Stimulated activated CD8-positive, alpha-beta memory T cell treated with anti-CD3 and anti-CD28 coated beads, Interleukin-7, amount 100 ng/mL, for 1 hour (primary cell): ENCODE results near the gene DLL1.

Source experiments
- DNase-seq, 2 donors: peaks; one replicate each; pipeline ENCODE4 v3.0.0-alpha.2; 2020; ENCODE audit warnings: low read depth in 2 of 2

DLL1 gene

GRCh38 chr6:170249817-170250216 lies 41.1 kb downstream of the DLL1 start:
- no peak for DNase-seq

- no peak for DNase-seq
These were observed 41.8 kb downstream of the DLL1 start for GRCh38 chr6:170248861-170249600.

DNA sequence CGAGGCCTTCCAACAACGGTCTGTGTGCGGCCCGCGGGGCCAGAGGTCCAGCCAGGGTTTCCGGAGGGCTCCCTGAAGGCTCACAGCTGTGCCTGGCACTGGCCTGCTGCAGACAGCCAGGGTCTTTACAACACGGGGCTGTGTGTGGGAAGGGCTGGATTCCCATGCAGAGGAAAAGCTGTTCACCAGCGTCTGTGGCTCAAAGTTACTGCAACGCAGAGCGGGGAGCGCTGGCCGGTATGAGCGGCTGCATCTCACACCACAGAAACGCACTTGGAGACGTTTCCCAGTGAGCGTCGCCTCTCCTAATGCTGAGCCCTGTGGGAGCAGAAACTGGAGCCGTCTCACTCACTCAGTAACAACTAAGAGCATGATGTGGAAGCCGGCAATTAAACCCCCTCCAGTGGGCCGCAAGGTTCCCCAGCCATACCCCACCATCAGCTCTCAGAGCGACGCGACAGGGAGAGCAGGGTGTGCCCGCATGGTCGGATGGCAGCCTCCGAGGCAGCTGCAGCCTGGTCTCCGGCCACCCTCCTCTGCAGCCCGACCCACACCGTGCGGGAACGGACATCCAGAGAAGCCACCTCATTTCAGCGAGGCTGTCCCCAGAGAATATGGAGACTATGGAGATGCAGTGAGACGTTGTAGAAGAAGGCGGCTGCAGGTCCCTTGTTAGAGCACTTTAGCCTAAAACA lies 42.6 kb downstream of the DLL1 start:
- DNase-seq: no peak

DNA sequence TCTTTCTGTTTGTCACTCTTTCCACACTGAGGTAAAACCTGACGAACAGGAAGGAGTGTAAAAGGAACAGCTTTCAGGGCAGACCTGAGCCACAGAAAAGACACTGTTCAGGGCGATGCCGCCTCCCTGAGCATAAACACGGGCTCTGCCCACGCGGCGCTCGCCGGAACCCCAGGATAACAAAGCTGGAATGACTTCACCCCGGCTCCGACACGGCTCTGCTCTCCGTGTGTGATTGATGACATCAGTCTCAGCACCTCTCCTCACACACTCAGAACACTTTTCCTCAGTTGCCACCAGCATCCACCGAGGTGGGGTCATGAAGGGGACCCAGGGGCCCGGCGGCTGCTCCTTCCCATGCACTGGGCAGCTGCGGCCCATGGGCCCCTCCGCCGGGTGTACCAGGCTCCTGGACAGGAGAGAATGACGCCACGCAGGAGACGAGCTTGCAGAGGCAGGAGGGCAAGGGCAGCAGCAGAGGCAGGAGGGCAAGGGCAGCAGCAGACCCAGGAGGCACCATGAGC lies 43.6 kb downstream of the DLL1 start:
- DNase-seq: no peak

- DNase-seq: no peak
These were observed 45.3 kb downstream of the DLL1 start for GRCh38 chr6:170245475-170245992.

GRCh38 chr6:170244721-170245474 lies 46.0 kb downstream of the DLL1 start:
- no peak for DNase-seq

GRCh38 chr6:170243791-170244291 lies 47.0 kb downstream of the DLL1 start:
- DNase-seq: no peak

DNA sequence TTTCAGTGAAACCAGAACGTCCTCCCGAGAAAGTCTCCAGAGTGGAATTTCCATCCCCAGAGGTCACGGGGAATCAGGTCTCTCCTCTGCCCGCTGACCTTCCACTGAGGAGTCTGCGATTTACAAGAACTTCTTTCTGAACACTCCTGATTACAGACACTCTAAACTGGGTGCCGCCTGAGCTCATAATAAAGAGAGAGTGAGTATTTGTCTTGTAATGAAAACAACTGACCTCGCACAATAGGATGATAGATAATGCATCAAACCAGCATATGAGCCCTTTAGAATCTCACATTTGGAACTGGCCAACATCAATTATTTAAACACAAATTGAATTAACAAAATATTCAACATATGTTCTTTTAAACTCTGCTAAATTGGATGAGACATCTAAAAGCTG lies 47.5 kb downstream of the DLL1 start:
- DNase-seq: no peak

DNA sequence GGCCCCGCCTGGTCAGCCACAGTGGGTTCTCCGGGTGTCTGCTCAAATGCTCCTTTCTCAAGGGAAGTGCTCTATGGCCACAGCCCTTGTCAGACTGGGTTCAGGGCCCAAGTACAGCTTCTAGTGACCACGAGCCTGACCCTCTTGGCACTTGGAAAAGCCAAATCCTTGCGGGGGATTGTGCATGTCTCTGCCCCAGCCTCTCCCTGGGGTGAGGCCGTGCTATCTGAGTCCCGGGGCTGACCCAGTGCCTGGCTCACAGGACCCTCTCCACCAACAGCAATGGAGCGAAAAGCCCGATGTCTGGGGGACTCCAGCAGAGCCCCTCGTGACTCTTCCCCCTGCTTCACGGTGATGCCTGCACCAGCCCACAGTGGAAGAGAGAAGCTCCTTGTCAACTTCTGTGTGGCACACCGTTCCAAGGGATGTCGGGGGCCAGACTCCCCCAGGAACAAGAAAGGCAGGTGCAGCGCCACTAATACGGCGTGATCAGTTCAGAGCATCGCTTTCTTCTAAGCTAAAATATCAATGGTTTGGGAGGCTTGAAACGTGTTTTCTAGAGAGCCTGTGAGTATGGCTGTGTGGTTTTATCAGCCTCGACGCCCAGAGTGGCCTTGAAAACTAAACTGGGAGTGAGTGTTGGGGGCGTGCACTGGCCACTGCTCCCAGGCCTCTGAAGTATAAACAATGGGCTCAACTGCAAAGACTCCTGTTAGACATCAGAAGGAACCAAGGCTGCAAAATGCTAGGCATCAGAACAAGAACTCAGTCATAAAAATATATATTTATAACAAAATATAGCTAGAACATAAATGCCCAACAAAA lies 51.9 kb downstream of the DLL1 start:
- no peak for DNase-seq

DNA sequence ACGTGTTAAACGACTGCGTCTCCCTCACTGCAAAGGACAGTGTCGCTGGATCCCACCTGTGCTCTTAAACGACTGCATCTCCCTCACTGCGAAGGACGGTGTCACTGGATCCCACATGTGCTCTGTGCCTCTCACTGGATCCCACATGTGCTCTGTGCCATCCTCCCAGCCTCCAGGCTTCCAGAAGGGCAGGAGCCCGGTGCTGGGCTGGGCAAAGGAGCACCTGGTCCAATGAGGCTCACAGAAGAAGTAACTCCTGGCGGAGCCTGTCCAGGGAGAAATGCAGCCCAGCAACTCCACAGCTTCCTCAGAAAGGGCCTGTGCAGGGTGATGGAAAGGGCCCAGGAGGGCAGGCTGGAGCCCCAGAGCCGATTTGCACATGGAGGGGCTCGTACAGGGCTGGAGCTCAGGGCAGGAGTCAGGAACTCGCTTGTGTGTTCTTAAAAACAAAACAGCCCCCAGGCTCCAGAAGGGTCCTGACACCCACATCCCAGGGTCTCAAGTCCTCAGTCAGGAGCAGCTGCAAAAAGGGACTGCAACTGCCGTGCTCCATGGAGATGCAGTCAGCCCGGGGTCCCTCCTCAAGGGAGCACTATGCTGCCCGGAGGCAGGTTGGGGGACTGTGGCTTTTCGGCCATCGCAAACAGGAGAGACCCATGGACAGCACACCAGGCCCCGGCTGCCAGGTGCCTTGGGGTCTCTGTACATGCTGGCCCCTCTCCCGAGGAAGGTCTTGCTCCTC lies 52.7 kb downstream of the DLL1 start:
- no peak for DNase-seq

DNA sequence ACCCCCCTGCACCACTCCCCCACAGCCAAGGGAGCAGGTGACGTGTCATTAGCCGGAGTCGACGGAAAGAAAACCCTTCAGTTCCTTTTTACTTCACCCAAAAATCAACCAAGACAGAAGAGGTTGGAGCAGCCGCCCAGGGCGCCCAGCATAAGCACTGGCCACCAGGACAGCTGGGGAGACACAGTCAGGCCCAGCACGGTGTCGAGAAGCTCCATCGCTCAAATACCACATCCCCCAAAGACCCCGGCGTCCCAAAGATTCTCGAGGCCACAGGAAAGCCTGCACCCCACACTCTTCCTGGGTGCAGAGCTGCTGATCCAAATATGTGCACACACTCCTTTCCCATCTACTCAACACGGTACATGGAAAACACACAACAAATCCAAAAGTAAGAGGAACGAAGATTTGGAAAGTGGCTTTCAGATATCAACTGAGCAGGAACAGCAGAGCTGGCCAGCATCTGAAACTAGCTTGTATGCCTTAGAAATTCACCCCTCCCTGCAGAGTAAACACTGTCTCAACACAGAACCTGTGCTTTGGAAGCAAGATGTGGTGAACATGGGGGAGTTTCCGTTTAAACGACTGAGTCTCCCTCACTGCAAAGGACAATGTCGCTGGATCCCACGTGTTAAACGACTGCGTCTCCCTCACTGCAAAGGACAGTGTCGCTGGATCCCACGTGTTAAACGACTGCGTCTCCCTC lies 54.6 kb downstream of the DLL1 start:
- no peak for DNase-seq

GRCh38 chr6:170235391-170236125 lies 55.3 kb downstream of the DLL1 start:
- DNase-seq: no peak

GRCh38 chr6:170234419-170234818 lies 56.5 kb downstream of the DLL1 start:
- DNase-seq: no peak

DNA sequence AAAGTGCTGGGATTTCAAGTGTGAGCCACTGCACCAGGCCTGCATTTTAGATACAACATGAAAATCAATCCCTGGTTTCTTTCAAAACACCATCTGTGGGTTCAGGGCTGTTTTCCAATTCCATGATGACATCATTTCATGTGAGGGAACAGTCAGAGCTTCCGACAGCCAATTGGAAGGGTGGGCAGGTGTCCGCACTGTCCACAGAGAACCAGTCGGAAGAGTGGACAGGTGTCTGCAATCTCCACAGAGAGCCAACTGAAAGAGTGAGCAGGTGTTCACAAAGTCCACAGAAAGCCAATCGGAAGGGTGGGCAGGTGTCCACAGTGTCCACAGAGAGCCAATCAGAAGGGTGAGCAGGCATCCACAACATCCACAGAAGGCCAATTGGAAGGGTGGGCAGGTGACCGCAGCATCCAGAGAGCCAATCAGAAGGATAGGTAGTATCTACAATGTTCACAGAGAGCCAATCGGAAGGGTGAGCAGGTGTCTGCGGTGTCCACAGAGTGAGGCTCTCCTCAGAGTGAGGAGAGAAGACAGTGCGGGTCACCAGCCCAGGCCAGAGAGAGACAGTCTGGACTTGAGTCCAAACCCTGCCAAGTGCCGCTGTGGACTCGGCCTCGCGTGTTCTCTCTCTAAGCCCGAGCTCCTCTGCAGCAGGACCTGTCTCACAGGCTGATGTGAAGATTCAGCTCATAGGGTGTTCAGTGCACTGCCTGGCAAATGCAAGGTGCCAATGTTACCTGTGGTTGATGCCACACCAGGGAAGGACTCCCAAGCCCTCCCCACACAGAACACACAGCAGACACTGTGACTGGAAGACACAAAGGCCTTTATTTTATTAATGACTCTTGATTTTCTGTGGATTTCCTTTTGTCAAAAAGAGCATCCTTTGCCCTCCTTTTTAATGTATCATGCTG lies 57.3 kb downstream of the DLL1 start:
- DNase-seq: no peak
